ENCODE results near the gene MMP27.

Gene MMP27

DNA sequence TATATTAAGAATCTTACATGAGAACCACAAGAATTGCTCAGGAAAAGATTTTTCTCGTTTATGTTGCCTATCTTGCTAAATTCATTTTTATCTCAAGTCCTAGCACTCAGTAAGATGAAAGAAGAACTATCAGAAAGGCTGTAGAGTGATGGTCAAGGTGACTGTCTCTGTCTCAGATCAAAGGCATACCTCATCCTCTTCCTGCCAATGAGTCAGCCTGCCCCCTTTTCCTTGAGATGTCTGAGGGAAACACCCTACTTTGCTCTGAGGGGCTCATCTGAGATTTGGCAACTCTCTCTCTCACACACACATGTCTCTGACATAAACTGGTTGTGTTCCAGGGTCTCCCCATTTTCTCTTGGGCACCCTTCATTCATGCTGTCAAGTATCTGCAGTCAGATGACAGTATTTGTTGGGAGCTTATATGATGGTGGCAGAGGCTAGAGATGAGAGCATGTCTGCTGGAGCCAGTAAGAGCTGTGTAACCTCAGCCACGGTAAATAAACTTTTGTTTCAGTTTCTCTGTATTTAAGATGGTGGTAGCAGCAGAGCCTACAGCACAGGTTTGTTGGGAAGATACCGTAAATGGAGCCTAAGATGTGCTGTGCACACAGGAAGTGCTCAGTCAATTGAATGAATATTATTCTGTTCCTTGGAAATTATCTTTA, 1.6 kb downstream of the MMP27 start:
- no peak for DNase-seq (ENCODE audit: low read depth)

GRCh38 chr11:102695201-102695600, 10.4 kb downstream of the MMP27 start:
- no peak for DNase-seq (ENCODE audit: low read depth)

- no peak for DNase-seq (ENCODE audit: low read depth)
Observed at GRCh38 chr11:102685754-102686153, 19.8 kb downstream of the MMP27 start.

- DNase-seq (ENCODE audit: low read depth) = no peak
Observed at GRCh38 chr11:102685338-102685737, 20.2 kb downstream of the MMP27 start.

GRCh38 chr11:102683277-102683676, 22.3 kb downstream of the MMP27 start:
- no peak for DNase-seq (ENCODE audit: low read depth)

- no peak for DNase-seq (ENCODE audit: low read depth)
Observed at GRCh38 chr11:102680945-102681344, 24.6 kb downstream of the MMP27 start.

DNA sequence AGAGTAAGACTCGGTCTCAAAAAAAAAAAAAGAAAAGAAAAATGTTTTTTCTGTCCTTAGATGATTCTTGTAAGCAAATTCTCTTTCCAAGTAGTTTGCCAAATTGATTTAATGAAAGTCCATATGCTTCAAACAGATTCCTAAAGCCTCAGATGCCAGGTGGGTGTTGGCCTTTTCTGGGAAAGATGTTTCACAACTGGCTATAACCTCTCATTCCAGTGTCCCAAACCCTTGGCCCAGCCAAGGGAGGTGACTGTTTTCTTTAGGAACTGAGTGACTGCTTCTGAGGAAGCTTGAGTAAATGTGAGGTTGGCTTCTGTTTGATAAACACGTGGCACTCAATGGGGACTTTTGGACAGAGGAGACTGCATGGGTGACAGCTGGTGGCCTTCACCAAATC, 27.5 kb downstream of the MMP27 start:
- no peak for DNase-seq (ENCODE audit: low read depth)

- DNase-seq (ENCODE audit: low read depth) = no peak
Observed at GRCh38 chr11:102676084-102676483, 29.5 kb downstream of the MMP27 start.

GRCh38 chr11:102669664-102670063, 35.9 kb downstream of the MMP27 start:
- no peak for DNase-seq (ENCODE audit: low read depth)

GRCh38 chr11:102666331-102666957, 39.1 kb downstream of the MMP27 start:
- DNase-seq (ENCODE audit: low read depth) = no peak

GRCh38 chr11:102664001-102664752, 41.4 kb downstream of the MMP27 start:
- DNase-seq (ENCODE audit: low read depth) = no peak

DNA sequence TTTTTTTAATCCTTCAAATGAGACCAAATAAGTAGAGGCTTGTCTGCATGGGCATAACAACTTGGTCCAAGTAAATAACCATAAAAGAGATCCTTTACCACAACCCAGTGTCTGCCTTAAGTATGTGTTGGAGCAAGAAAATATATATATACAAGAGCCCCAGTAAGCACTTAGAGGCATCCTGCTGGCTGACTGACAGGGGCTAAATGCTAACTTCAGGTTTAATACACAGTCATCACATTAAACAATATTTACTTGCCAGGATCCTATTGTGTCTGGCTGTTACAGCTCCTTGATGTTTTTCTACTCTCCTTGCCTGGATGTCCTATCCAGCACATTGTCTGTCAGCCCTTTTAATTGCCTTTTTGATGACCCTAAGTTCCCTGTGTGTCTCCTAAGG, 43.0 kb downstream of the MMP27 start:
- DNase-seq (ENCODE audit: low read depth) = no peak

GRCh38 chr11:102661040-102661439, 44.5 kb downstream of the MMP27 start:
- DNase-seq (ENCODE audit: low read depth) = no peak

GRCh38 chr11:102656528-102656927, 49.0 kb downstream of the MMP27 start:
- no peak for DNase-seq (ENCODE audit: low read depth)

GRCh38 chr11:102655547-102655946, 50.0 kb downstream of the MMP27 start:
- no peak for DNase-seq (ENCODE audit: low read depth)

GRCh38 chr11:102654761-102655160, 50.8 kb downstream of the MMP27 start:
- no peak for DNase-seq (ENCODE audit: low read depth)

GRCh38 chr11:102653744-102654291, 51.8 kb downstream of the MMP27 start:
- DNase-seq (ENCODE audit: low read depth) = no peak

DNA sequence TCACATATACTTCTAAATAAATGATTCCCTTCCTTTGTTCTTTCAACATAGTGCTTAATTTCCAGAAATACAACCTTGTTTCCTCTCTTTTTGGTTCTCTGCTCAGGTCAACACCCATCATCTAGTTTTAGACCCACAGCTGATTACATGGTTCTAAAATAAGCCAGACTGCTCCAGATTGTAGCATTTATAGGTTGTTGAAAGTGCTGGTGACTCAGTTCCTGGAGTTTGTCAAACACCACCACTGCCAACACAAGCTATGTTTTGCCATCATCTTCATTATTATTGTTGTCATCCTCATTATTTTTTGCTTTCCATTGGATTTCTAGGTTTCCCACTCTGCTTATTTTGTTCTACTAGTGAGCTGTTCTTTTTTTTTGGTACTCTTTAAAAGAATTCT, 58.1 kb downstream of the MMP27 start:
- DNase-seq (ENCODE audit: low read depth) = no peak

DNA sequence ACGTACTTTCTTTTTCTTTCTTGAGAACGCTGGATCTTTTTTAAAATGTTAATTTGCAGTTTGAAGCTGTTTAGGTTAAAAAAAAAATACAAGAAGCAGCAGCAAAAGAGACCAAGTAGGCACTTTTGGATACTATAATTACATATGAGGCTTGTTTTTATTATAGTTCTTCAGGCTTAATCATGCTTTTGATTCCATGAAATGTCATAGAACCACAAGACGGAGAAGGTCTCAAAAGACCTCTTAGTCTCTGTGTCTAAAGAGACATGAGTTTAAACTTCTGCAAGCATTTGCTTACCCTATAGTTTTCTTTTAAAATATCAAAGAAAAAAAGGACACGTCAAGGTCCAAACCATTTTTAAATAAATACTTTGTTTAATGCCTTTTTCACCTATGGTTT, 61.6 kb downstream of the MMP27 start:
- DNase-seq (ENCODE audit: low read depth) = no peak
